Measurements from ENCODE around the gene SLC17A5.
A peak's percentile ranks its signal among the peaks of the same experiment; 100 is the strongest.

The SLC17A5 gene

DNA sequence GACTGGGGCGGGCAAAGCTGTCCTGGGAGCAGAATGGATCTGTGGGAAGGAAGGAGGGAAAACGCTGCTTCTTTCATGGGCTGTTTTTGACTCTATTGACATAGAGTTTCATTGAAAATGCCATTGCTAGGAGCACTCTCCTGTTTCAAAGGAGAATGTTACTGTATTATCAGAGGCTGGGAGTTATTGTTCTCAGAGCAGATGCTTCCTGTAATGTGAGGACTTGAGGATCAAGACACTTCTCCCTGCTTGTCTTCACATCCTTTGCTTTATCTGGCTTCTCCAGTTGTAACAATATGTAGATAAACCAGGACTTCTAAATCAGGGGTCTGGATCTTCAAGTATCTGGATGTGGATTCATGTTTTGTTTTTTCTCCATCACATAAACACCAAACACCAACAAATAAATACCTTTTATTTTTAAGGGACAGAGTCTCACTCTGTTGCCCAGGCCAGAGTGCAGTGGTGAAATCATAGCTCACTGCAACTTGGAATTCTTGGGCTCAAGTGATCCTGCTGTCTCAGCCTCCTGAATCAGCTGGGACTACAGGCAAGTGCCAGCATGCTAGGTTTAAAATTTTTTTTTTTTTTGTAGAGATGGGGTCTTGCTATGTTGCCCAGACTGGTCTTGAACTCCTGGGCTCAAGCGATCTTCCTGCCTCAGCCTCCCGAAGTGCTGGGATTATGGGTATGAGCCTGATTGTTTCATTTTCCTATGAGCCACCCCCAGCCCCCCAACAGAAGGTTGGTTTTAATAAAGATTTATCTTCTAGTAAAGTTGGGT, 46.1 kb upstream of the SLC17A5 start:
- peaks cover 27% of the 10 kb centered on the region for H3K4me1 ChIP-seq (ENCODE audit: low read length)
- TF ChIP-seq EZH2phosphoT487 (IDR thresholded peaks at IDR 0.05; ENCODE audit: low read depth) (no peak), CTCF (IDR thresholded peaks at IDR 0.05; ENCODE audit: low read depth, low read length) (no peak)

GRCh38 chr6:73696966-73697655, 43.3 kb upstream of the SLC17A5 start:
- Histone ChIP-seq H3K27me3 (ENCODE audit: low read depth, low read length) (0 out of 2 replicates have a peak, but pooled peaks cover 3% of the 10 kb centered on the region), H3K4me2 (ENCODE audit: low read length) (peak overlapping the region; percentile 93), H3K4me3 (ENCODE audit: low read length) (peak overlapping the region; percentile 90), H3K9me3 (ENCODE audit: insufficient read depth, low read length) (no peaks in the 10 kb centered on the region), H3K27ac (ENCODE audit: low read length) (no peak overlapping the region), H3K9ac (ENCODE audit: low read length) (peak overlapping the region; percentile 79; the same call in 1 of the 2 replicates), H3K4me1 (ENCODE audit: low read length) (peaks cover 28% of the 10 kb centered on the region), H3K36me3 (replicated peaks; ENCODE audit: low read depth, low read length) (no peaks in the 10 kb centered on the region), H2AFZ (ENCODE audit: low read depth, low read length) (peak overlapping the region; percentile 96; the same call in 1 of the 2 replicates), H4K20me1 (ENCODE audit: insufficient read depth, low read length) (no peaks in the 10 kb centered on the region), H3K79me2 (ENCODE audit: low read length) (no peaks in the 10 kb centered on the region)
- TF ChIP-seq CTCF (IDR thresholded peaks at IDR 0.05; ENCODE audit: low read depth, low read length) (no peak), EZH2phosphoT487 (IDR thresholded peaks at IDR 0.05; ENCODE audit: low read depth) (no peak)

More for the DNA sequence above, 46.1 kb upstream of the SLC17A5 start:
- no peaks in the 10 kb centered on the region for H3K9me3 ChIP-seq (ENCODE audit: insufficient read depth, low read length)
- H3K9ac ChIP-seq (ENCODE audit: low read length): no peak overlapping the region
- no peaks in the 10 kb centered on the region for H4K20me1 ChIP-seq (ENCODE audit: insufficient read depth, low read length)
- no peak overlapping the region for H3K4me2 ChIP-seq (ENCODE audit: low read length)
- no peak overlapping the region for H3K27ac ChIP-seq (ENCODE audit: low read length)
- no peaks in the 10 kb centered on the region for H3K79me2 ChIP-seq (ENCODE audit: low read length)
- H3K4me3 ChIP-seq (ENCODE audit: low read length): no peak overlapping the region
- no peak overlapping the region for H2AFZ ChIP-seq (ENCODE audit: low read depth, low read length)
- no peaks in the 10 kb centered on the region for H3K36me3 ChIP-seq (replicated peaks; ENCODE audit: low read depth, low read length)
- H3K27me3 ChIP-seq (ENCODE audit: low read depth, low read length): 0 out of 2 replicates have a peak, but pooled peaks cover 3% of the 10 kb centered on the region

DNA sequence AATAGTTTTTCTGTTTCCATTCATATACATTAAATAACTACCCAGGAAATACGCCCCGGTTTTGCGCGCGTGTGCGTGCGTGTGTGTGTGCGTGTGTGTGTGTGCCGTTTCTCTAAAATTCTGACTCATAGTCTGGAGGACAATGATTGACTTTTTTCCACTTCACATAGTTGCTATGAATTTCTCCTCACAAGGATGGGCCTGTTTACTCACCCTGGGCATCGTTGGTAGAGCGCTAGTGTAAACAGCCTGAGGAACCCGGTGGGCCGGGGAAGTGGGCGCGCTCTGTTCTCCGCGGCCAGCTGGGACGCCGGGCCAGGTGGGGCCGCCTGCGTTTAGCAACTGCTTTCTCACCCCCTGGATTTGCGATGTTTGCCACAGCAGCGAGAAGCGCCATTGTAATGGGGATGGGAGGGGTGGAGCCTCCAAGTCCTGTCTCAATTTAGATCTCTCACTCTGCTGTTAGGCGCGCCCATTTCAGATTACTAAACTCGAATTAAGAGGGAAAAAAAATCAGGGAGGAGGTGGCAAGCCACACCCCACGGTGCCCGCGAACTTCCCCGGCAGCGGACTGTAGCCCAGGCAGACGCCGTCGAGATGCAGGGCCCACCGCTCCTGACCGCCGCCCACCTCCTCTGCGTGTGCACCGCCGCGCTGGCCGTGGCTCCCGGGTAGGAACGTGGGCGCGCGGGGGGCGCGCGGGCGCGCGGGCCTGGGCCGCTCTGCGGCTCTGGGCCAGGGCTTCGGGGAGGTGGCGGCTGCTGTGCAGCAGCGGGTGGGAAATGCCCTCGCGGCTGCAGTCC, 42.0 kb upstream of the SLC17A5 start, which contains the start of gene CD109:
TSS of gene CD109 (plus strand) at position 585 of the 803 bp plus-strand sequence. CDS start at position 598, 13 bp downstream.
- Histone ChIP-seq H3K4me3 (ENCODE audit: low read length) (peak within 1 kb of the TSS; percentile 90), H4K20me1 (ENCODE audit: insufficient read depth, low read length) (no peaks in the 10 kb centered on the region), H3K36me3 (replicated peaks; ENCODE audit: low read depth, low read length) (no peaks in the 10 kb centered on the region), H3K4me2 (ENCODE audit: low read length) (peak within 1 kb of the TSS; percentile 93), H3K27me3 (ENCODE audit: low read depth, low read length) (0 out of 2 replicates have a peak, but pooled peaks cover 3% of the 10 kb centered on the region), H3K9ac (ENCODE audit: low read length) (peak within 1 kb of the TSS; percentile 79), H3K27ac (ENCODE audit: low read length) (no peak within 1 kb of the TSS), H3K4me1 (ENCODE audit: low read length) (peaks cover 28% of the 10 kb centered on the region), H2AFZ (ENCODE audit: low read depth, low read length) (peak within 1 kb of the TSS; percentile 96), H3K9me3 (ENCODE audit: insufficient read depth, low read length) (no peaks in the 10 kb centered on the region), H3K79me2 (ENCODE audit: low read length) (no peaks in the 10 kb centered on the region)
- no peak for TF ChIP-seq EZH2phosphoT487 (IDR thresholded peaks at IDR 0.05; ENCODE audit: low read depth)
- no peak for TF ChIP-seq CTCF (IDR thresholded peaks at IDR 0.05; ENCODE audit: low read depth, low read length)
